ENCODE measurements around the gene TMEM212. TPM values are rescaled to one million over a fixed set of nuclear protein-coding genes. Genes with fewer than 3 reads are reported as not detected.

TMEM212 gene
- total and polyA plus RNA-seq, 2 donors (not counting 3 experiments of a cell fraction or from before 2014, with no cell fraction given) = not detected

GRCh38 chr3:171833789-171834460, 9.2 kb upstream of the TMEM212 start:
- dilution Hi-C loops (cut with MboI; ENCODE audit: extremely low pct_ligation_motif_present, low sequenced_read_pairs) (no loop called here), intact Hi-C loops (cut with micrococcal nuclease) (loop anchor here (1.0 kb wide), 3 partner anchors 25 to 188 kb away; no protein-coding TSS in a partner anchor)
- H2AFZ ChIP-seq (ENCODE audit: low read depth, low read length) = peak overlapping the region; percentile 76
- POLR2A ChIA-PET = interaction anchor here (1.1 kb wide), 2 partner anchors 40 to 205 kb away, joined by 4 to 6 read pairs; partner anchors contain the start of gene FNDC3B
- peak overlapping the region; percentile 50 for H3K4me2 ChIP-seq (ENCODE audit: insufficient read depth, low read length)
- no peaks in the 10 kb centered on the region for H3K9me1 ChIP-seq (replicated peaks; ENCODE audit: control insufficient read depth, extremely low read depth, insufficient read depth, low read length)
- no peaks in the 10 kb centered on the region for H3K79me2 ChIP-seq (ENCODE audit: control insufficient read depth, insufficient read depth, low read length)
- H3K9me3 ChIP-seq (replicated peaks; ENCODE audit: control insufficient read depth, insufficient read depth, low read length) = no peaks in the 10 kb centered on the region
- BruUV-seq (replicated peaks) = no TSS peak
- CTCF ChIA-PET = interaction anchor here (0.6 to 2.3 kb wide), 45 partner anchors 9 to 872 kb away, joined by 3 to 41 read pairs (median 4); partner anchors contain the start of genes FNDC3B and PLD1
- peaks cover 55% of the 10 kb centered on the region for H3K4me1 ChIP-seq (ENCODE audit: control insufficient read depth, extremely low read depth, insufficient read depth, low read length)
- peak overlapping the region; percentile 91 for H3K27ac ChIP-seq (ENCODE audit: insufficient read depth, low read depth, low read length)
- H3K9ac ChIP-seq (replicated peaks; ENCODE audit: extremely low read depth, insufficient read depth, low read length) = peak overlapping the region; percentile 64
- TF ChIP-seq POLR2AphosphoS5 (IDR thresholded peaks at IDR 0.05; ENCODE audit: insufficient read depth, low read depth, low read length) (peak; percentile 18), MYC (IDR thresholded peaks at IDR 0.05; ENCODE audit: low read depth, low read length) (no peak), CTCF (IDR thresholded peaks at IDR 0.05; ENCODE audit: extremely low read depth in 1 of 2, insufficient read depth in 1 of 2, low read depth in 1 of 2, low read length in 2 of 2) (peak; percentile 30 to 34), FOS (IDR thresholded peaks at IDR 0.05; ENCODE audit: borderline replicate concordance, insufficient read depth, low read length) (peak; percentile 61), EZH2 (IDR thresholded peaks at IDR 0.05; ENCODE audit: borderline replicate concordance, low read depth, low read length, severe bottlenecking) (no peak), POLR2A (IDR thresholded peaks at IDR 0.05; ENCODE audit: low read depth, low read length) (no peak), JUN (IDR thresholded peaks at IDR 0.05; ENCODE audit: borderline replicate concordance, insufficient read depth, insufficient read length, low read depth) (peak; percentile 68), GATA2 (IDR thresholded peaks at IDR 0.05; ENCODE audit: insufficient read depth, insufficient read length, low read depth, low read length) (no peak), MAX (IDR thresholded peaks at IDR 0.05; ENCODE audit: insufficient read depth, insufficient read length) (no peak)
- no peaks in the 10 kb centered on the region for H3K36me3 ChIP-seq (ENCODE audit: control insufficient read depth in 2 of 2, extremely low read depth in 1 of 2, insufficient read depth in 2 of 2, low read length in 2 of 2)
- peak; percentile 80 for DNase-seq (ENCODE audit: low read depth, low spot score)
- no peak overlapping the region for H3K4me3 ChIP-seq (replicated peaks in 1 of 3; ENCODE audit: insufficient read depth in 1 of 3, low read depth in 1 of 3, low read length in 3 of 3)
- peak; percentile 53 for FAIRE-seq
- H3K27me3 ChIP-seq (ENCODE audit: control insufficient read depth in 2 of 2, insufficient read depth in 2 of 2, low read length in 2 of 2) = no peaks in the 10 kb centered on the region
- H4K20me1 ChIP-seq (replicated peaks; ENCODE audit: control insufficient read depth, extremely low read depth, insufficient read depth, low read length) = no peaks in the 10 kb centered on the region

Data from endothelial cell of umbilical vein (primary cell).